Mesenteric fat pad (tissue), 1 donor: Measurements from ENCODE around the gene SUGP1. TPM values are rescaled to one million over a fixed set of nuclear protein-coding genes. Genes with fewer than 3 reads are reported as not detected.
"Not testable (repeated sequence)": the region's sequence is repeated elsewhere in the genome, so short reads cannot be mapped to it uniquely, and the experiment has no call there.

Source experiments
- DNase-seq: peaks from one replicate; pipeline ENCODE4 v3.0.0-alpha.2; 2020; ENCODE audit warnings: low spot score
- long read RNA-seq: library from polyadenylated mRNA; unstranded; transcript quantifications from one replicate; pipeline ENCODE4 v2.0.0, GENCODE V29; 2020
- total RNA-seq: library from RNA; stranded (reverse); fragmentation: NEBNext Ultra II Directional; extraction: Animal tissue kit (Norgen Biotek cat#: 25700); gene quantifications from one replicate; pipeline ENCODE4 v1.2.1, GENCODE V29; 2021
- donor health status: DM: yes; HTN: yes; CAD: no.

Gene SUGP1
- total RNA-seq, result 32.9 TPM
- long read RNA-seq, transcript SUGP1-201 (14 exons, 2,423 nt), result major isoform, 42 of 58 reads
- long read RNA-seq, partial matches to known transcripts, result 5 of 58 reads
- long read RNA-seq, other reads (novel, unspliced or antisense), result 6 of 58 reads

GRCh38 chr19:19320361-19321140, at the start of gene SUGP1, which contains the start of gene MAU2:
SUGP1 (minus strand) TSS chr19:19320509; CDS start chr19:19320496, 13 bp downstream.
MAU2 (plus strand) TSS chr19:19320829; CDS start chr19:19320860, 31 bp downstream.
- peak; percentile 96 for DNase-seq

GRCh38 chr19:19368087-19368486, 47.8 kb upstream of the SUGP1 start:
- no peak for DNase-seq

GRCh38 chr19:19366434-19367396, 46.4 kb upstream of the SUGP1 start:
- DNase-seq, result no peak

- DNase-seq, result no peak
These were observed 41.8 kb upstream of the SUGP1 start for GRCh38 chr19:19362075-19362474.

GRCh38 chr19:19361075-19361594, 40.8 kb upstream of the SUGP1 start:
- no peak for DNase-seq

GRCh38 chr19:19356901-19357566, 36.7 kb upstream of the SUGP1 start:
- no peak for DNase-seq

GRCh38 chr19:19356500-19356899, 36.2 kb upstream of the SUGP1 start:
- no peak for DNase-seq

GRCh38 chr19:19355606-19356139, 35.4 kb upstream of the SUGP1 start:
- no peak for DNase-seq

- DNase-seq, result no peak
These were observed 34.6 kb upstream of the SUGP1 start for GRCh38 chr19:19354932-19355331.

GRCh38 chr19:19354007-19354406, 33.7 kb upstream of the SUGP1 start:
- no peak for DNase-seq

GRCh38 chr19:19352823-19353222, 32.5 kb upstream of the SUGP1 start:
- no peak for DNase-seq

GRCh38 chr19:19350756-19351155, 30.4 kb upstream of the SUGP1 start:
- not testable (repeated sequence) for DNase-seq

GRCh38 chr19:19349365-19349764, 29.1 kb upstream of the SUGP1 start:
- DNase-seq, result no peak

GRCh38 chr19:19348266-19348665, 28.0 kb upstream of the SUGP1 start:
- DNase-seq, result no peak

- DNase-seq, result no peak
These were observed 27.2 kb upstream of the SUGP1 start for GRCh38 chr19:19347401-19348110.

GRCh38 chr19:19345970-19346369, 25.7 kb upstream of the SUGP1 start:
- DNase-seq, result no peak

GRCh38 chr19:19345232-19345631, 24.9 kb upstream of the SUGP1 start:
- no peak for DNase-seq

- DNase-seq, result no peak
These were observed 23.5 kb upstream of the SUGP1 start for GRCh38 chr19:19343762-19344161.

GRCh38 chr19:19343016-19343362, 22.7 kb upstream of the SUGP1 start:
- DNase-seq, result no peak
